ENCODE data around the gene LGALS3BP. TPM values are rescaled to one million over a fixed set of nuclear protein-coding genes. Genes with fewer than 3 reads are reported as not detected.

Gene LGALS3BP
- total and polyA plus RNA-seq, 2 of the 13 experiments (the other 11 are each of a cell fraction or from before 2014, with no cell fraction given): 137 to 332 TPM

DNA sequence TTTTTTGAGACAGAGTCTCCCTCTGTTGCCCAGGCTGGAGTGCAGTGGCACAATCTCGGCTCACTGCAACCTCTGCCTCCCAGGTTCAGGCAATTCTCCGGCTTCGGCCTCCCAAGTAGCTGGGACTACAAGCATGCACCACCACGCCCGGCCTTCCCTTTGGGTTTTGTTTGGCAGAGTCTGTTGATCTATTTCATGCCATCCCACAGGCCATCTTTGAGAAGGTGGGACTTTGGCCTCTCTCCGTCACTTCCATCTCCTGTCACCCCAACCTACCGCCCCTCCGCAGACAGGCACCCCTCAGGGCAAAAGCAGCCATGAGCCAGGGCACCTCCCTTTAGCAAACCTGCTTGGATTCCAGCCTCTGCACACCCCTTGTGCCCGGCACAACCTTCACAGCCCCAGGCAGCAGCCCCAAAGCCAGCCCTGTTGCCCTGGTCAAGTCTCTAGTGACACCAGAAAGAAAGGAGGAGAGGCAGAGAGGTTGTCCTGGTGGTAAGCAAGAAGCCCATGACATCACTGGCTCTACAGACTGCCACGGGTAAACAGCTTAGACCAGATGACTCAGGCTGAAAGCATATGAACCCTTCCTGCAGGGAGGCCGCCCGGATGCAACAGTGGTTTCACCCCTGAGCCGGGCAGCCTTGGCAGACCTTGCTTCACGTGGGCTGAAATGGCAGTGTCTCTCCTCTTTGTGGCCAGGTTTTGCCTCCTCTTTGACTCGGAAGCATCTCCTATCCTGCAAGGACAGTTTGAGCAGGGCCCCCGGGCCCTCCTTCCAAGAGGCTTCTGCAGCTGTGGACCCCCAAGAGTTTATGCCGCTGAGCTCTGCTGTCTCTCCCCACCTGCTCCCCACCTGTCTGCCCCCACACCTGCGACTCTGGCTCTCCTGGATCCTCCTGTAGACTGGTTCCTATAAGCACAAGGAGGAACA, 46.4 kb downstream of the LGALS3BP start (continued):
- TF ChIP-seq DRAP1 (CRISPR knock-in tag; IDR thresholded peaks at IDR 0.05) (peak; percentile 64), ZEB1 (IDR thresholded peaks at IDR 0.05; ENCODE audit: insufficient replicate concordance, low read depth) (no peak), JUND (CRISPR knock-in tag; IDR thresholded peaks at IDR 0.05) (peak; percentile 91), EP300 (IDR thresholded peaks at IDR 0.05; ENCODE audit: low read depth in 2 of 2, low read length in 2 of 2) (peak in 1 of 2 experiments; percentile 74; a peak in 2 of 4 replicates), EP300 (CRISPR knock-in tag; IDR thresholded peaks at IDR 0.05; ENCODE audit: borderline replicate concordance) (peak; percentile 63; the same call in 1 of the 2 replicates), RERE (CRISPR knock-in tag; IDR thresholded peaks at IDR 0.05; ENCODE audit: low read depth) (no peak), EZH2 (conservative IDR thresholded peaks at IDR 0.05; ENCODE audit: low read depth, low read length) (no peak), SNRNP70 (IDR thresholded peaks at IDR 0.05; ENCODE audit: low read depth, low read length) (no peak), ZNF20 (CRISPR knock-in tag; IDR thresholded peaks at IDR 0.05) (no peak), HMG20A (CRISPR knock-in tag; IDR thresholded peaks at IDR 0.05; ENCODE audit: borderline replicate concordance) (no peak; the same call in 1 of the 2 replicates), ZNF451 (CRISPR knock-in tag; IDR thresholded peaks at IDR 0.05) (no peak), HMG20B (CRISPR knock-in tag; conservative IDR thresholded peaks at IDR 0.05) (no peak)
- TF ChIP-seq, protein P1, sequence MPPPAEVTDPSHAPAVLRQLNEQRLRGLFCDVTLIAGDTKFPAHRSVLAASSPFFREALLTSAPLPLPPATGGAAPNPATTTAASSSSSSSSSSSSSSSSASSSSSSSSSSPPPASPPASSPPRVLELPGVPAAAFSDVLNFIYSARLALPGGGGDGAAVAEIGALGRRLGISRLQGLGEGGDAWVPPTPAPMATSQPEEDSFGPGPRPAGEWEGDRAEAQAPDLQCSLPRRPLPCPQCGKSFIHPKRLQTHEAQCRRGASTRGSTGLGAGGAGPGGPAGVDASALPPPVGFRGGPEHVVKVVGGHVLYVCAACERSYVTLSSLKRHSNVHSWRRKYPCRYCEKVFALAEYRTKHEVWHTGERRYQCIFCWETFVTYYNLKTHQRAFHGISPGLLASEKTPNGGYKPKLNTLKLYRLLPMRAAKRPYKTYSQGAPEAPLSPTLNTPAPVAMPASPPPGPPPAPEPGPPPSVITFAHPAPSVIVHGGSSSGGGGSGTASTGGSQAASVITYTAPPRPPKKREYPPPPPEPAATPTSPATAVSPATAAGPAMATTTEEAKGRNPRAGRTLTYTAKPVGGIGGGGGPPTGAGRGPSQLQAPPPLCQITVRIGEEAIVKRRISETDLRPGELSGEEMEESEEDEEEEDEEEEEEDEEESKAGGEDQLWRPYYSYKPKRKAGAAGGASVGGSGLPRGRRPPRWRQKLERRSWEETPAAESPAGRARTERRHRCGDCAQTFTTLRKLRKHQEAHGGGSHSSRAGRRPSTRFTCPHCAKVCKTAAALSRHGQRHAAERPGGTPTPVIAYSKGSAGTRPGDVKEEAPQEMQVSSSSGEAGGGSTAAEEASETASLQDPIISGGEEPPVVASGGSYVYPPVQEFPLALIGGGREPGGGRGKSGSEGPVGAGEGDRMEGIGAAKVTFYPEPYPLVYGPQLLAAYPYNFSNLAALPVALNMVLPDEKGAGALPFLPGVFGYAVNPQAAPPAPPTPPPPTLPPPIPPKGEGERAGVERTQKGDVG (CRISPR knock-in tag; IDR thresholded peaks at IDR 0.05; ENCODE audit: borderline replicate concordance): 0 out of 2 replicates have a peak, but pooled peaks have one; percentile 53
- TF ChIP-seq, protein P2, sequence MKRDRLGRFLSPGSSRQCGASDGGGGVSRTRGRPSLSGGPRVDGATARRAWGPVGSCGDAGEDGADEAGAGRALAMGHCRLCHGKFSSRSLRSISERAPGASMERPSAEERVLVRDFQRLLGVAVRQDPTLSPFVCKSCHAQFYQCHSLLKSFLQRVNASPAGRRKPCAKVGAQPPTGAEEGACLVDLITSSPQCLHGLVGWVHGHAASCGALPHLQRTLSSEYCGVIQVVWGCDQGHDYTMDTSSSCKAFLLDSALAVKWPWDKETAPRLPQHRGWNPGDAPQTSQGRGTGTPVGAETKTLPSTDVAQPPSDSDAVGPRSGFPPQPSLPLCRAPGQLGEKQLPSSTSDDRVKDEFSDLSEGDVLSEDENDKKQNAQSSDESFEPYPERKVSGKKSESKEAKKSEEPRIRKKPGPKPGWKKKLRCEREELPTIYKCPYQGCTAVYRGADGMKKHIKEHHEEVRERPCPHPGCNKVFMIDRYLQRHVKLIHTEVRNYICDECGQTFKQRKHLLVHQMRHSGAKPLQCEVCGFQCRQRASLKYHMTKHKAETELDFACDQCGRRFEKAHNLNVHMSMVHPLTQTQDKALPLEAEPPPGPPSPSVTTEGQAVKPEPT (CRISPR knock-in tag; IDR thresholded peaks at IDR 0.05; ENCODE audit: low read depth): no peak
- TF ChIP-seq, protein P3, sequence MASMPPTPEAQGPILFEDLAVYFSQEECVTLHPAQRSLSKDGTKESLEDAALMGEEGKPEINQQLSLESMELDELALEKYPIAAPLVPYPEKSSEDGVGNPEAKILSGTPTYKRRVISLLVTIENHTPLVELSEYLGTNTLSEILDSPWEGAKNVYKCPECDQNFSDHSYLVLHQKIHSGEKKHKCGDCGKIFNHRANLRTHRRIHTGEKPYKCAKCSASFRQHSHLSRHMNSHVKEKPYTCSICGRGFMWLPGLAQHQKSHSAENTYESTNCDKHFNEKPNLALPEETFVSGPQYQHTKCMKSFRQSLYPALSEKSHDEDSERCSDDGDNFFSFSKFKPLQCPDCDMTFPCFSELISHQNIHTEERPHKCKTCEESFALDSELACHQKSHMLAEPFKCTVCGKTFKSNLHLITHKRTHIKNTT (CRISPR knock-in tag; IDR thresholded peaks at IDR 0.05): no peak

All from HepG2 (cell line).